Stomach smooth muscle (tissue), 2 donors: ENCODE results near the gene RASL10A.

Experiments
- H3K27ac ChIP-seq: one replicate; pipeline ENCODE4 v1.7.0; 2013; ENCODE audit warnings: mild to moderate bottlenecking, low read length, inconsistent platforms
- H3K27me3 ChIP-seq, 2 donors: one replicate each; pipeline ENCODE4 v1.7.0; 2013; ENCODE audit warnings: low read length in 2 of 2; ENCODE audit not compliant: insufficient read depth in 2 of 2, control insufficient read depth in 1 of 2
- H3K36me3 ChIP-seq, 2 donors: one replicate each; pipeline ENCODE4 v1.7.0; 2013; ENCODE audit warnings: low read length in 2 of 2; ENCODE audit not compliant: control insufficient read depth in 2 of 2, insufficient read depth in 2 of 2
- H3K4me1 ChIP-seq: one replicate; pipeline ENCODE4 v1.7.0; 2013; ENCODE audit warnings: low read length; ENCODE audit not compliant: control insufficient read depth, insufficient read depth
- H3K4me3 ChIP-seq, 2 donors: one replicate each; pipeline ENCODE4 v1.7.0; 2013; ENCODE audit warnings: low read length in 2 of 2
- H3K9ac ChIP-seq, 2 donors: one replicate each; pipeline ENCODE4 v1.7.0; 2013; ENCODE audit warnings: low read length in 2 of 2, mild to moderate bottlenecking in 1 of 2
- H3K9me3 ChIP-seq, 2 donors: one replicate each; pipeline ENCODE4 v1.7.0; 2013; ENCODE audit warnings: low read length in 2 of 2; ENCODE audit not compliant: control insufficient read depth in 2 of 2
- donor health status: healthy.
- donor health status: Pancreatic carcinoma.

The RASL10A gene

DNA sequence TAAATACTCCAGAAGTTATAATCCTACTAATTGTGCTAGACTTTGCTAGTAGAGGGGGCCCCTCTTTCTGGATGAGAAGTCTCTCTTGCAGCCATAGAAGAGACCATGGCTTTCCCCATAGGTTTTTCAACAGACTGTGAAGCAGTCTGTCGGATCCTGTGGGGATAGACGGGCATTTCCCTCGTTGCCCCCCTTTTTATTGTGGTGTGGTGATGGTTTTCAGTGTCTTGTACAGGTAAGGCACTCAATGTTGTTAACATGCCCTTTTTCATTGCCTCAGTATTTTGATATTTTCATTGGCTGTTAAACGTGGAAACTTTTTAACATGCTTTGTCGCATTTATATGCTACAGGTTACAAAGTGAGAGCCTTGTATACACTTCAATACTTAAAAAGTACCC, 25.4 kb downstream of the RASL10A start:
- no peak overlapping the region for H3K27ac ChIP-seq
- peaks cover 48 to 57% of the 10 kb centered on the region in 2 donors for H3K36me3 ChIP-seq
- no peak overlapping the region for H3K9ac ChIP-seq
- H3K27me3 ChIP-seq: no peaks in the 10 kb centered on the region
- H3K9me3 ChIP-seq: no peaks in the 10 kb centered on the region
- H3K4me1 ChIP-seq: no peaks in the 10 kb centered on the region
- no peak overlapping the region for H3K4me3 ChIP-seq

DNA sequence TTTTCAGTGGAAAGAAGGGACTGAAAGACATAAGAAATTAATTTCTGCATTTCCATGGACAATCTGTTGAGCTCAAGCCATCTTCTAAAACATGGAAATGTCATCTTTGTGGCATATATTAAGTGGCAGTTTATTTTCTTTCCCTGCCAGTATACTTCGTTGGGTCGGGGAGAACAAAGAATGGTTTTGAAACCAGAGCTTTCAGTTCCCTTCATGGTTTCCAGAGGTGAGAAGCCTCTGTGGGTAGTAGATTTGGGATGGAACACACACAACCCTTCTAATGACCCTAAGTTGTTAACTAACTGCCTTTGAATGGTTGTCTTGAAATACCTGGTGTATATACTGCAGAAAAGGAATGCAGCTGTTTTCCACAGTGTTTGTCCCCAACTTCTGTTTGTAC, 26.7 kb downstream of the RASL10A start:
- Histone ChIP-seq H3K9ac (no peak overlapping the region), H3K27me3 (no peaks in the 10 kb centered on the region), H3K36me3 (peaks cover 49 to 57% of the 10 kb centered on the region in 2 donors), H3K4me3 (no peak overlapping the region), H3K4me1 (no peaks in the 10 kb centered on the region), H3K9me3 (no peaks in the 10 kb centered on the region), H3K27ac (no peak overlapping the region)

DNA sequence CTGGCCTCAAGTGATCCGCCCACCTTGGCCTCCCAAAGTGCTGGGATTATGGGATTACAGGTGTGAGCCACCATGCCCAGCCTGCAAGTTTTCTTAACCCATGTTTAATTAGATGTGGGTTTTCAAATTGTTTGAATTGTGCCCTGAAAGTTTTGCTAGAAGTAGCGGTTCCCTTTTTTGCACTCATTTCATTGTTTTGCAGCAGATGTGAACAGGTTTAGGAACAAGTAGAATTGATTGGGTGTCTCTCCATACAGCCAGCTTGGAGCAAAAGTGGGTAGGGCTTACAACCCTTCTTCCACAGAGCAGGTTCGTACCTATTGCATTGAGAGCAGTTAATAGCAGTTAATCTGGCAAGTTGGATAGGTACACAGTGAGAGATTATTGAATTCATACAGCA, 31.3 kb downstream of the RASL10A start:
- Histone ChIP-seq H3K36me3 (peaks cover 53 to 54% of the 10 kb centered on the region in 2 donors), H3K9ac (no peak overlapping the region), H3K4me1 (no peaks in the 10 kb centered on the region), H3K27me3 (no peaks in the 10 kb centered on the region), H3K9me3 (no peaks in the 10 kb centered on the region), H3K27ac (no peak overlapping the region), H3K4me3 (no peak overlapping the region)

DNA sequence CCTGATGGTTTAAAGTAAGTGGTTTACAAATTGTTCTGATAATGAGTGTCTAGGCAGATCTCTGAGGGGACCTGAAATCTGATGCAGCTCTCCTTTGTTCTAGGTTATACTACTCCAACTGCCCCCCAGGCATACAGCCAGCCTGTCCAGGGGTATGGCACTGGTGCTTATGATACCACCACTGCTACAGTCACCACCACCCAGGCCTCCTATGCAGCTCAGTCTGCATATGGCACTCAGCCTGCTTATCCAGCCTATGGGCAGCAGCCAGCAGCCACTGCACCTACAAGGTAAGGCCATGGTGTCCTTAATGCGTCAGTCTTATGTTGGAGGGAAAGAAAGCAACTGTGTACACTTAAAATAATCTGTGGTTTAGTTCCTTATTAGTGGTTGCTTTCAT, 37.6 kb downstream of the RASL10A start:
- Histone ChIP-seq H3K27me3 (no peaks in the 10 kb centered on the region), H3K27ac (no peak overlapping the region), H3K4me1 (no peaks in the 10 kb centered on the region), H3K9ac (no peak overlapping the region), H3K9me3 (no peaks in the 10 kb centered on the region), H3K4me3 (no peak overlapping the region), H3K36me3 (peaks cover 42 to 47% of the 10 kb centered on the region in 2 donors)

DNA sequence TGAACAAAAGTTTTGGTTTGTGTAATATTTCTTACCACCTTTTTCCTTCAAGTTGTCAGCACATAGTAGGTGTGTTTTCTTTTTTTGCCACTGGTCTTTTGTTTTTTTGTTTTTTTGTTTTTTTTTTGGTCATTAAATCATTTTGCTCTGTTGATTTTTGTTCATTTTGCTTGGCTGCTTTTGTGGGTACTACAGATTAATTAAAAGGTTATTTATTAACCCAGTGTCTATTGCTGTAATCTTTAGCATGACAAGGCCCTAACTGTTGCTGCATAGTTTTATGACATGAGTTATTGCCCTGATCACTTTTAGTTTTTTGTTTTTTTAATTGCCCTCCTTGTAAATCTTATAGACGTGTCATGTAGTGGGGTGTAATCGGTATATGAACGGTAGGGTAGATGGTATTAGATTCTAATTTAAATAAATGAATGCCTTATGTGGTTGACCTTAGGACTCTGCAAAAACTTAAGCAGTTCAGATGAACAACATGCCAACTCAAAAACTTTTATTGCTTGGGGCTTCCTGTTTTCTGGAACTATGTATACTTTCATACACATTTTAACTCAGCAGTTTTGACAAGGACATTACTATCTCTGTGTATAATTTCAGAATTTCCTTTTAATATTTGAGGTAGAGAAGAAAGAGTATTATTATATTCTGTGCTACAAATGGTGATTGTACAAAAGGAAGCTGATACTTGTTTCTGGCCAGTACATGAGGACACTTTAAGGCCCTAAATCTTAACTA, 39.5 kb downstream of the RASL10A start:
- Histone ChIP-seq H3K27me3 (no peaks in the 10 kb centered on the region), H3K4me3 (no peak overlapping the region), H3K4me1 (peaks cover 8% of the 10 kb centered on the region), H3K27ac (no peak overlapping the region), H3K9me3 (no peaks in the 10 kb centered on the region), H3K9ac (no peak overlapping the region), H3K36me3 (peaks cover 33 to 50% of the 10 kb centered on the region in 2 donors)

DNA sequence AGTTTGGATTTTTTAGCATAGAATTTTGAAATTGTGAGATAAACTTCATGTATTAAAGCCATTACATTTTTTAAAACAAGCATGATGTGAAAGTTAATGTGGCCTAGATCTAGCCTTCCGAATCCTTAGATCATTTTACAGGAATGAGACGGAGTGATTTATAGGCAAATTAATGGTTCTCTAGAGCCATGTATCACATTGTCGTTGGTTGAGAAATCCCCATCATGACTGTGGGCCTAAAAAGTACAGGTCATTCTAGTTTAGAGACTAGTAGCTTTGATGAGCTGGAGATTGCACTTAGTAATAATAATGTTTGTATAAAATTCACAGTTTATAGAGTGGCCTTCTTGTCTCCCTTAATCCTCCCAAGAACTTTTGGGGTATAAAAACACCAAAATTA, 40.3 kb downstream of the RASL10A start:
- no peak overlapping the region for H3K27ac ChIP-seq
- peaks cover 8% of the 10 kb centered on the region for H3K4me1 ChIP-seq

DNA sequence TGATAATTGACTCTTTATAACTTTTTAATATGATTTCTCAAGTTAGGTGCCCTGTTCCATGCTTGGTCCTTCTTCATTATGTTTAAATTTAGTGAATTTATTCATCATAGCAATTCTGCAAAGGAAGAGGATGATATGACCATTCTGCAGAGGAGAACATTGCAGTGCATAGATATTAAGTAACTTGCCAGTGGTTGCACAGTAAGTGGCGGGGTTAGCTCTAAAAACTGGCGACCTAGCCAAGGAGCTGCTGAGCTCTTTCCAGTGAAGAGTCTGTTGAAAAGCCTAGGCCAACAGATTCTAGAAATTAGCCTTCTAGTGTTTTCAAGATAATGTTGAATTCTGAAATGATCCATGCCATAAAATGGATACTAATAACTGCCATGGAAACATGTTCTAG, 42.9 kb downstream of the RASL10A start:
- Histone ChIP-seq H3K36me3 (peaks cover 15 to 33% of the 10 kb centered on the region in 2 donors), H3K4me3 (peak overlapping the region in 1 of 2 donors; percentile 12), H3K9ac (no peak overlapping the region), H3K27ac (no peak overlapping the region), H3K27me3 (no peaks in the 10 kb centered on the region), H3K4me1 (peaks cover 18% of the 10 kb centered on the region), H3K9me3 (no peaks in the 10 kb centered on the region)

More for the DNA sequence above, 40.3 kb downstream of the RASL10A start:
- no peaks in the 10 kb centered on the region for H3K27me3 ChIP-seq
- H3K36me3 ChIP-seq: peaks cover 33 to 50% of the 10 kb centered on the region in 2 donors
- no peak overlapping the region for H3K4me3 ChIP-seq
- H3K9me3 ChIP-seq: no peaks in the 10 kb centered on the region
- H3K9ac ChIP-seq: no peak overlapping the region

DNA sequence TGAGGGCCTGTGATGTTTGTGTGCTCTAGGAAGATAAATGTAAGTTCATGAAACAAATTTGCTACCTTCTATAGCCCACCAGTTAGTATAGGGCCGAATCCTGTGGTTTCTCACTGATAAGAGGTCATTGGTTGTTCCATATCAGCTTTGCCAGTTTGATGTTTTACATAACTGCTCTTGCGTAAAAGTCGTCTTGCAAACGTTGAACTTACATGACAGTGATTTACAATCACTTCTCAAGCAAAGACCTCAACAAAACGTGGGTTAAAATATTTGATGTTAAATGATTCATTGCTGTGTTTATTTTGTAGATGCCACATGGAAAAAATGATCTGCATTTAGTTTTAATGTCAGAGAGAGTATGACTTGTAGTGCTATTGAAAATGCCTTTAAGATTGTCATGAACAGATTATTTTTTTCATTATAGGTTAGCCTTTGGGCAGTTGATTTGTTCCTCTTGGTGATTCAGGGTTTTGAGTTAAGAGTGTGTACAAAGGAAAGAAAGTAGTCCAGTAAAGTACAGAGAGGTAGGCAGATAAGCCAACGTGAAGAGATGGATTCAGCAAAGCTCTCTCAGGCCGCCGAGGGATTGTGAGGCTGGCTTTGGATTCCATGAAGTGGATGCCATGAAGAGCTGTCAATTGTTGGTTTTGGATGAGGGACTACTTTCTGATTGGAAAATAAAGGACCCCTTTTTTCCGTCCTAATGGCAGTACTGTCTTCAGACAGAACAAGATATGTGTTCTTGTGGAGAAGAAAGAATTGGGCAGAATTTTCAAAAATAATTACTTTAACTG, 44.8 kb downstream of the RASL10A start:
- H3K4me1 ChIP-seq: peaks cover 34% of the 10 kb centered on the region
- H3K9me3 ChIP-seq: no peaks in the 10 kb centered on the region
- peaks cover 11 to 21% of the 10 kb centered on the region in 2 donors for H3K36me3 ChIP-seq
- no peaks in the 10 kb centered on the region for H3K27me3 ChIP-seq
- no peak overlapping the region for H3K27ac ChIP-seq
- peak overlapping the region in 1 of 2 donors; percentile 3 for H3K9ac ChIP-seq
- H3K4me3 ChIP-seq: peak overlapping the region; percentile 77 to 96

DNA sequence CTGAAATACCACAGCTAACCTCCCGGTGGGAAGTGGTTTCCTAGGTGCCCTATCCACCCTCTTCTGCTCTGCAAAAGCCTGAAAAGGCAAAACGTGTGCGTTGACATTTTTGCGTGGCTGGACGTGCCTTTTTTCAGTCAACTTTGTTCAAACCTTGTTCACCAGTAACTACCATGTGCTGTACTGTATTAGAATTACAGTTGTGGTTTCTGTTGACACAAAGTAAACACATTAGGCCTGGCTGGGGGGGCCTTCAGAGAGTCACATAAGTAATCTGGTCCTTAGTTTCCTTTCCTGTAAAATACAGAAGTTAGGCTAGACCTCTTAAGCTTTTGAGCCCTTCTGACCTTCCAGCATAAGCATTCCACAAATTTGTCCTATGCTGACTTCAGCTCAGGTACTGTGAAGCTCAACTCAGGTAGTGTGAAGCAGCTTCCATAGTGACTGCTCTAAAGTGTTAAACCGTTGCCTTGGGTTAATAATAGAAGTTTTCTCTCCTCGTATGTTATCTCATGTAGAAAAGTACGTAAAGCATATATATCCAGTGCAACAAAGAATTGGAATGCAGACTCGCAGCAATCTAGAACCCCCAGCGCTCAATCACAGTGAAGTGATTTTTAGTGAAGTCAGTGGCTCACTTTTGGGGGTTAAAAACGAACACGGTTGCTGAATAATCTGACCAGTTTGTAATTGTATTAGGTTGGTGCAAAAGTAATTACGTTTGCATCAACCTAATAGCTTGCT, 45.6 kb downstream of the RASL10A start:
- H3K4me3 ChIP-seq: peak overlapping the region; percentile 77 to 96
- H3K9me3 ChIP-seq: no peaks in the 10 kb centered on the region
- H3K9ac ChIP-seq: peak overlapping the region; percentile 97 to 100
- peaks cover 16 to 18% of the 10 kb centered on the region in 2 donors for H3K36me3 ChIP-seq
- peaks cover 34% of the 10 kb centered on the region for H3K4me1 ChIP-seq
- H3K27ac ChIP-seq: peak overlapping the region; percentile 1
- no peaks in the 10 kb centered on the region for H3K27me3 ChIP-seq

DNA sequence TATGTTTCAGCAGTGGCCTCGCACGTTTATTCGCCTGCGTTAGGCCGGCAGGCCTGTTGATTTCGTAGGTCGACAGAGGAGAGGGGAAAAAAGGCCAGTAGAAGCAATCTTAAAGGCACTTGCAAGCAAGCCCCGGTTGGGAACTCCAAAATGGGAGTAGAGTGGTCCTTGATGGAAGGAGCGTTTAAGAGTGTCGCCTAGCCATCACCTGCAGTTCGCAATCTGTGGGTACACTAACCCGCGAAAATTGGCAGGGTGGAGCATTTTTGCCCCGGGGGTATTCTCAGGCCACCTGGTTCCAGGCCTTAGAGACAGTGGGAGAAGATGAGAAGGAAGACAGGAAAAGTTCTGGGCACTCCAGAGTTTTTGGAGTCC, 46.3 kb downstream of the RASL10A start:
- Histone ChIP-seq H3K36me3 (peaks cover 18 to 19% of the 10 kb centered on the region in 2 donors), H3K27me3 (no peaks in the 10 kb centered on the region), H3K9me3 (no peaks in the 10 kb centered on the region), H3K27ac (peak overlapping the region; percentile 100), H3K4me3 (peak overlapping the region; percentile 77 to 96), H3K4me1 (peaks cover 34% of the 10 kb centered on the region), H3K9ac (peak overlapping the region; percentile 97 to 100)
